ENCODE measurements around the gene NUP210L. TPM values are rescaled to one million over a fixed set of nuclear protein-coding genes. Genes with fewer than 3 reads are reported as not detected.

NUP210L gene
- total and polyA plus RNA-seq, 2 of the 13 experiments (the other 11 are each of a cell fraction or from before 2014, with no cell fraction given), result not detected

GRCh38 chr1:154190550-154190949 is 35.7 kb upstream of the NUP210L start:
- Histone ChIP-seq H3K79me2 (ENCODE audit: insufficient read depth, low read length) (no peaks in the 10 kb centered on the region), H3K27me3 (ENCODE audit: control insufficient read depth in 1 of 2, insufficient read depth in 2 of 2, low read length in 2 of 2) (peaks cover 0 to 10% of the 10 kb centered on the region in 2 experiments; a peak in 2 of 5 replicates), H3K9ac (ENCODE audit: insufficient read depth, low read depth, low read length) (no peak overlapping the region), H3K36me3 (replicated peaks in 1 of 2; ENCODE audit: control insufficient read depth in 1 of 2, insufficient read depth in 2 of 2, low read length in 2 of 2) (no peaks in the 10 kb centered on the region), H3K4me1 (ENCODE audit: insufficient read depth, low read length) (peaks cover 58% of the 10 kb centered on the region), H3K4me3 (replicated peaks in 1 of 3; ENCODE audit: insufficient read depth in 1 of 3, low read depth in 2 of 3, low read length in 3 of 3) (no peak overlapping the region), H3K9me3 (ENCODE audit: low read length) (no peaks in the 10 kb centered on the region), H2AFZ (ENCODE audit: low read length) (no peak overlapping the region), H3K4me2 (ENCODE audit: low read depth, low read length) (no peak overlapping the region), H3K27ac (ENCODE audit: extremely low read length, insufficient read depth, low read length) (no peak overlapping the region), H4K20me1 (ENCODE audit: insufficient read depth, low read length) (no peaks in the 10 kb centered on the region)
- ChIA-PET POLR2A (interaction anchor here (0.8 kb wide), 1 partner anchor 30 kb away, joined by 3 read pairs; a partner anchor contains a TSS), CTCF (ENCODE audit: low intra/inter-chr PET ratio, low total read pairs) (no interaction called here)
- DNase-seq (ENCODE audit: low spot score) (peak; percentile 44), FAIRE-seq (no peak), ATAC-seq (no peak)
- intact Hi-C loops (cut with micrococcal nuclease; ENCODE audit: unreplicated experiment), result loop anchor here (10.0 kb wide), 1 partner anchor 144 kb away; no protein-coding TSS in a partner anchor
- no TSS peak for BruUV-seq (replicated peaks)
- in situ Hi-C loops (cut with HindIII; ENCODE audit: extremely low pct_ligation_motif_present, low pct_unique_long_range_greater_than_20kb), result no loop called here
- WGBS (ENCODE audit: low lambda C conversion rate), result 0% methylated on average over 1 of the region's 1 CpG
- TF ChIP-seq CEBPB (IDR thresholded peaks at IDR 0.05; ENCODE audit: borderline replicate concordance, low read depth, low read length) (peak; percentile 60), GTF2F1 (IDR thresholded peaks at IDR 0.05; ENCODE audit: low read length) (no peak), SRF (IDR thresholded peaks at IDR 0.05; ENCODE audit: low read depth, low read length) (peak; percentile 91)

- ChIA-PET CTCF (ENCODE audit: low intra/inter-chr PET ratio, low total read pairs) (interaction anchor here (1.3 to 2.5 kb wide), 2 partner anchors 85 to 148 kb away, joined by 3 to 20 read pairs; partner anchors contain the start of gene HAX1), POLR2A (no interaction called here)
- ATAC-seq, result no peak
- Histone ChIP-seq H3K9ac (ENCODE audit: insufficient read depth, low read depth, low read length) (no peak overlapping the region), H3K36me3 (replicated peaks in 1 of 2; ENCODE audit: control insufficient read depth in 1 of 2, insufficient read depth in 2 of 2, low read length in 2 of 2) (no peaks in the 10 kb centered on the region), H4K20me1 (ENCODE audit: insufficient read depth, low read length) (peaks cover 6% of the 10 kb centered on the region; the same call in 1 of the 2 replicates), H3K4me3 (replicated peaks in 1 of 3; ENCODE audit: insufficient read depth in 1 of 3, low read depth in 2 of 3, low read length in 3 of 3) (no peak overlapping the region), H2AFZ (ENCODE audit: low read length) (no peak overlapping the region), H3K9me3 (ENCODE audit: low read length) (no peaks in the 10 kb centered on the region), H3K4me2 (ENCODE audit: low read depth, low read length) (peak overlapping the region; percentile 43), H3K27me3 (ENCODE audit: control insufficient read depth in 1 of 2, insufficient read depth in 2 of 2, low read length in 2 of 2) (no peaks in the 10 kb centered on the region; a peak in 1 of 5 replicates), H3K4me1 (ENCODE audit: insufficient read depth, low read length) (peaks cover 26% of the 10 kb centered on the region), H3K27ac (ENCODE audit: extremely low read length, insufficient read depth, low read length) (no peak overlapping the region), H3K79me2 (ENCODE audit: insufficient read depth, low read length) (peaks cover 9% of the 10 kb centered on the region)
- in situ Hi-C loops (cut with HindIII; ENCODE audit: extremely low pct_ligation_motif_present, low pct_unique_long_range_greater_than_20kb), result no loop called here
- BruUV-seq (replicated peaks), result no TSS peak
- no peak for DNase-seq (ENCODE audit: low spot score)
- 2% methylated on average over 2 of the region's 2 CpGs for whole genome bisulfite sequencing (ENCODE audit: low lambda C conversion rate)
- FAIRE-seq, result no peak
- intact Hi-C loops (cut with micrococcal nuclease; ENCODE audit: unreplicated experiment), result no loop called here
- TF ChIP-seq U2AF1 (optimal IDR thresholded peaks at IDR 0.05; ENCODE audit: low read depth, low read length), result no peak
- no peak for TF ChIP-seq KMT2A (CRISPR knock-in tag; IDR thresholded peaks at IDR 0.05)
- TF ChIP-seq SRY (CRISPR knock-in tag; IDR thresholded peaks at IDR 0.05), result no peak
- no peak for TF ChIP-seq GABPB1 (CRISPR knock-in tag; IDR thresholded peaks at IDR 0.05)
- TF ChIP-seq ZNF839 (CRISPR knock-in tag; IDR thresholded peaks at IDR 0.05; ENCODE audit: borderline replicate concordance), result no peak
- TF ChIP-seq LCORL (IDR thresholded peaks at IDR 0.05), result no peak
- TF ChIP-seq LCORL (CRISPR knock-in tag; IDR thresholded peaks at IDR 0.05), result no peak
These were observed 32.1 kb upstream of the NUP210L start for GRCh38 chr1:154186852-154187501.

Measured in HepG2 (cell line).